CD14-positive monocyte (primary cell): ENCODE results near the gene TACR1. TPM values are rescaled to one million over a fixed set of nuclear protein-coding genes. Genes with fewer than 3 reads are reported as not detected.

Source experiments
- DNase-seq, 3 donors: peaks; one replicate each; pipeline ENCODE4 v3.0.0-alpha.2; 2011 to 2022
- H2AFZ ChIP-seq: 2 replicates; pipeline ENCODE4 v1.6.0; 2012; ENCODE audit warnings: mild to moderate bottlenecking, low read depth, low read length, inconsistent platforms; ENCODE audit not compliant: insufficient read depth, poor library complexity, severe bottlenecking
- H3K27ac ChIP-seq, 2 donors: 1 replicate in 1 of 2; 2 replicates in 1 of 2; pipeline ENCODE4 v1.5.1; 2012 to 2013; ENCODE audit warnings: low read length in 2 of 2, control low read depth in 1 of 2, inconsistent platforms in 1 of 2, low read depth in 1 of 2, mild to moderate bottlenecking in 1 of 2
- H3K27me3 ChIP-seq, 2 donors: one replicate each; pipeline versions ENCODE4 v1.6.0 to v1.6.1; 2011 to 2013; ENCODE audit warnings: low read length in 2 of 2; ENCODE audit not compliant: control insufficient read depth in 2 of 2, insufficient read depth in 2 of 2
- H3K36me3 ChIP-seq, 2 donors: replicated peaks in 1 of 2; 1 replicate in 1 of 2; 2 replicates in 1 of 2; pipeline versions ENCODE4 v1.5.1 to v1.6.1; 2012 to 2013; ENCODE audit warnings: low read length in 2 of 2, control low read depth in 1 of 2, inconsistent platforms in 1 of 2, mild to moderate bottlenecking in 1 of 2; ENCODE audit not compliant: insufficient read depth in 2 of 2, control insufficient read depth in 1 of 2
- H3K4me1 ChIP-seq, 2 donors: 1 replicate in 1 of 2; 2 replicates in 1 of 2; pipeline versions ENCODE4 v1.5.1 to v1.6.1; 2012 to 2013; ENCODE audit warnings: low read length in 2 of 2, control low read depth in 1 of 2, inconsistent platforms in 1 of 2, mild to moderate bottlenecking in 1 of 2, moderate library complexity in 1 of 2; ENCODE audit not compliant: insufficient read depth in 2 of 2, control insufficient read depth in 1 of 2
- H3K4me2 ChIP-seq: replicated peaks from 2 replicates; pipeline ENCODE3; 2012; ENCODE audit warnings: low read length, moderate library complexity, mild to moderate bottlenecking; ENCODE audit not compliant: poor library complexity, severe bottlenecking; ENCODE audit errors: extremely low read depth
- H3K4me3 ChIP-seq, 3 experiments: fragments of 200-600 bp in 1 of 3; sonication (generic) in 1 of 3; replicated peaks in 1 of 3; 1 replicate in 2 of 3; 2 replicates in 1 of 3; pipeline ENCODE4 v1.5.1; 2011 to 2013; ENCODE audit warnings: low read length in 3 of 3, mild to moderate bottlenecking in 3 of 3, control low read depth in 2 of 3, low read depth in 2 of 3, inconsistent platforms in 1 of 3, moderate library complexity in 1 of 3
- H3K79me2 ChIP-seq: 2 replicates; pipeline ENCODE4 v1.6.0; 2012; ENCODE audit warnings: mild to moderate bottlenecking, control low read depth, inconsistent platforms, low read length, moderate library complexity; ENCODE audit not compliant: insufficient read depth
- H3K9ac ChIP-seq: 2 replicates; pipeline ENCODE4 v1.6.0; 2017; ENCODE audit warnings: low read length, mild to moderate bottlenecking; ENCODE audit not compliant: insufficient read depth, poor library complexity, severe bottlenecking
- H3K9me3 ChIP-seq, 2 donors: replicated peaks in 1 of 2; 1 replicate in 1 of 2; 2 replicates in 1 of 2; pipeline versions ENCODE4 v1.5.1 to v1.6.1; 2012 to 2013; ENCODE audit warnings: low read length in 2 of 2, control low read depth in 1 of 2; ENCODE audit not compliant: control insufficient read depth in 1 of 2, insufficient read depth in 1 of 2
- H4K20me1 ChIP-seq: 2 replicates; pipeline ENCODE4 v1.6.0; 2012; ENCODE audit warnings: mild to moderate bottlenecking, low read length, control low read depth, moderate library complexity; ENCODE audit not compliant: insufficient read depth
- H3K27ac Mint-ChIP-seq, 7 donors: one replicate each; pipeline ENCODE4 v1.8.0; 2020; ENCODE audit warnings: mild to moderate bottlenecking in 7 of 7, mixed read lengths in 7 of 7, moderate library complexity in 6 of 7, inconsistent platforms in 2 of 7
- H3K27me3 Mint-ChIP-seq, 3 donors: one replicate each; pipeline ENCODE4 v1.8.0; 2021 to 2022; ENCODE audit warnings: low read depth in 3 of 3, mild to moderate bottlenecking in 3 of 3, mixed read lengths in 3 of 3, moderate library complexity in 3 of 3, inconsistent platforms in 1 of 3
- H3K36me3 Mint-ChIP-seq, 2 donors: one replicate each; pipeline ENCODE4 v1.8.0; 2020; ENCODE audit warnings: mixed read lengths in 2 of 2, inconsistent platforms in 1 of 2, mild to moderate bottlenecking in 1 of 2
- H3K4me1 Mint-ChIP-seq: one replicate; pipeline ENCODE4 v1.8.0; 2020; ENCODE audit warnings: mild to moderate bottlenecking, mixed read lengths
- H3K4me3 Mint-ChIP-seq, 2 donors: one replicate each; pipeline ENCODE4 v1.8.0; 2020; ENCODE audit warnings: mild to moderate bottlenecking in 2 of 2, mixed read lengths in 2 of 2, moderate library complexity in 1 of 2
- H3K9me3 Mint-ChIP-seq, 7 donors: one replicate each; pipeline ENCODE4 v1.8.0; 2020 to 2022; ENCODE audit warnings: mixed read lengths in 7 of 7, mild to moderate bottlenecking in 6 of 7, moderate library complexity in 6 of 7, inconsistent platforms in 2 of 7
- CTCF ChIP-seq: fragments of 200-600 bp; IDR thresholded peaks from one replicate; pipeline ENCODE4 v1.8.0; 2022; ENCODE audit warnings: antibody characterized with exemption, mild to moderate bottlenecking
- WGBS: methylation state at CpG from one replicate; pipeline ENCODE4 v1.1.5; 2013; ENCODE audit warnings: missing lambda C conversion rate; ENCODE audit not compliant: insufficient coverage; 5-methylcytosine and 5-hydroxymethylcytosine counted together
- intact Hi-C, 2 donors: fragments of 100-400 bp; cut with micrococcal nuclease; formaldehyde crosslinking; loops; one replicate each; pipeline versions ENCODE4 v1.15.0 to v1.15.1; 2023
- polyA plus RNA-seq, 3 donors: library from polyadenylated mRNA; depleted of rRNA in 1 of 3; unstranded in 2 of 3; stranded (reverse) in 1 of 3; fragments of 300-500 nt in 2 of 3; fragments of >200 nt in 1 of 3; fragmentation: Illumina TruSeq in 2 of 3; gene quantifications; 1 replicate in 2 of 3; 2 replicates in 1 of 3; pipeline ENCODE4 v1.2.3, GENCODE V29; 2012 to 2021

The TACR1 gene
- polyA plus RNA-seq, 3 donors: not detected

GRCh38 chr2:75186821-75187220 is 12.5 kb downstream of the TACR1 start:
- Histone ChIP-seq H2AFZ (no peak overlapping the region), H3K27me3 (peaks cover 2% of the 10 kb centered on the region in 2 donors), H3K27ac (no peak overlapping the region), H3K36me3 (no peaks in the 10 kb centered on the region), H4K20me1 (no peaks in the 10 kb centered on the region), H3K9ac (no peak overlapping the region), H3K79me2 (no peaks in the 10 kb centered on the region), H3K4me3 (no peak overlapping the region), H3K4me2 (no peak overlapping the region), H3K9me3 (no peaks in the 10 kb centered on the region), H3K4me1 (no peaks in the 10 kb centered on the region)
- Mint-ChIP-seq H3K36me3 (no peaks in the 10 kb centered on the region), H3K4me3 (no peak overlapping the region), H3K27ac (no peak overlapping the region), H3K27me3 (peaks cover 5 to 10% (median 8%) of the 10 kb centered on the region in 3 donors), H3K4me1 (no peaks in the 10 kb centered on the region), H3K9me3 (peaks cover 0 to 3% (median 0%) of the 10 kb centered on the region in 7 donors)
- intact Hi-C loops: no loop called here
- no CpG with 5 or more reads among the region's 1 CpG for WGBS
- DNase-seq: no peak
- TF ChIP-seq CTCF: no peak

GRCh38 chr2:75182606-75183005 is 16.7 kb downstream of the TACR1 start:
- WGBS: no CpG with 5 or more reads among the region's 3 CpGs
- Histone ChIP-seq H3K4me2 (no peak overlapping the region), H3K4me3 (no peak overlapping the region), H3K36me3 (no peaks in the 10 kb centered on the region), H3K4me1 (no peaks in the 10 kb centered on the region), H3K27me3 (peaks cover 2% of the 10 kb centered on the region in 2 donors), H4K20me1 (no peaks in the 10 kb centered on the region), H3K9me3 (no peaks in the 10 kb centered on the region), H3K79me2 (no peaks in the 10 kb centered on the region), H3K9ac (no peak overlapping the region), H2AFZ (no peak overlapping the region), H3K27ac (no peak overlapping the region)
- peaks cover 3 to 6% (median 4%) of the 10 kb centered on the region in 3 donors for H3K27me3 Mint-ChIP-seq
- intact Hi-C loops: no loop called here
- no peaks in the 10 kb centered on the region for H3K9me3 Mint-ChIP-seq
- no peak overlapping the region for H3K4me3 Mint-ChIP-seq
- H3K27ac Mint-ChIP-seq: no peak overlapping the region
- TF ChIP-seq CTCF: no peak
- DNase-seq: no peak
- no peaks in the 10 kb centered on the region for H3K36me3 Mint-ChIP-seq
- H3K4me1 Mint-ChIP-seq: no peaks in the 10 kb centered on the region
